ENCODE measurements around the gene CTDSPL. TPM values are rescaled to one million over a fixed set of nuclear protein-coding genes. Genes with fewer than 3 reads are reported as not detected.

Gene CTDSPL
- total and polyA plus RNA-seq, 2 of the 8 experiments (the other 6 are each of a cell fraction or from before 2014, with no cell fraction given) = 20.3 to 42.2 TPM

GRCh38 chr3:38031022-38031994 lies 169.6 kb downstream of the CTDSPL start:
- no peak overlapping the region for H4K91ac ChIP-seq (replicated peaks; ENCODE audit: insufficient read length, low read length)
- H2AFZ ChIP-seq (ENCODE audit: low read length) = no peak overlapping the region
- H3K18ac ChIP-seq (ENCODE audit: extremely low read depth, low read length) = no peak overlapping the region
- H2BK120ac ChIP-seq (replicated peaks; ENCODE audit: low read depth, low read length) = no peak overlapping the region
- peaks cover 0 to 6% (median 3%) of the 10 kb centered on the region in 4 experiments; a peak in 4 of 7 replicates for H3K4me1 ChIP-seq (replicated peaks in 1 of 4; ENCODE audit: control insufficient read depth in 3 of 4, insufficient read depth in 4 of 4, low read length in 3 of 4)
- no peak overlapping the region for H3K9ac ChIP-seq (replicated peaks in 1 of 4; ENCODE audit: extremely low read depth in 1 of 4, low read depth in 3 of 4, low read length in 3 of 4)
- ChIA-PET CTCF (ENCODE audit: partially characterized antibody) (interaction anchor here (0.6 to 4.1 kb wide), 7 partner anchors 25 to 176 kb away, joined by 3 to 15 read pairs (median 4); no protein-coding TSS in a partner anchor), POLR2A (ENCODE audit: partially characterized antibody) (interaction anchor here (1.4 to 2.2 kb wide), 2 partner anchors 10 to 37 kb away, joined by 3 to 5 read pairs; no protein-coding TSS in a partner anchor)
- peaks cover 6 to 8% of the 10 kb centered on the region in 2 experiments for H4K20me1 ChIP-seq (replicated peaks in 1 of 2; ENCODE audit: control insufficient read depth in 1 of 2, insufficient read depth in 2 of 2, low read length in 2 of 2)
- no peaks in the 10 kb centered on the region for H3K36me3 ChIP-seq (ENCODE audit: control insufficient read depth in 2 of 4, insufficient read depth in 4 of 4, low read length in 3 of 4)
- H3K4me2 ChIP-seq (ENCODE audit: insufficient read depth in 1 of 2, low read depth in 2 of 2, low read length in 2 of 2) = no peak overlapping the region
- no peaks in the 10 kb centered on the region for H3K79me1 ChIP-seq (ENCODE audit: low read depth, low read length)
- H3K23ac ChIP-seq (ENCODE audit: insufficient read length) = no peak overlapping the region
- H2AK5ac ChIP-seq (ENCODE audit: low read depth, low read length) = no peak overlapping the region
- H2BK15ac ChIP-seq (ENCODE audit: low read length) = no peak overlapping the region; the same call in 1 of the 2 replicates
- H3K56ac ChIP-seq (replicated peaks; ENCODE audit: insufficient read length, low read depth, low read length) = no peak overlapping the region
- H2BK12ac ChIP-seq (ENCODE audit: low read depth, low read length) = no peak overlapping the region
- H3K4ac ChIP-seq (replicated peaks; ENCODE audit: insufficient read length, low read depth, low read length) = no peak overlapping the region
- H3K14ac ChIP-seq (ENCODE audit: insufficient read length) = no peak overlapping the region
- H3K23me2 ChIP-seq (ENCODE audit: low read depth, low read length) = peaks cover 12% of the 10 kb centered on the region; the same call in 1 of the 2 replicates
- peaks cover 27 to 52% (median 44%) of the 10 kb centered on the region in 4 experiments for H3K27me3 ChIP-seq (replicated peaks in 1 of 4; ENCODE audit: control insufficient read depth in 3 of 4, extremely low read depth in 1 of 4, insufficient read depth in 3 of 4, low read length in 3 of 4)
- no peak for FAIRE-seq
- H2BK5ac ChIP-seq (ENCODE audit: low read depth, low read length) = no peak overlapping the region
- WGBS, 2 experiments (ENCODE audit: extremely low coverage in 1 of 2, insufficient coverage in 1 of 2, insufficient read length in 1 of 2, insufficient replicate concordance in 2 of 2, low coverage in 1 of 2, low lambda C conversion rate in 2 of 2, missing lambda C conversion rate in 1 of 2) = 58% methylated on average over 6 of the region's 9 CpGs; no CpG with 5 or more reads in 1 of the 2 experiments
- no peak overlapping the region; the same call in 1 of the 2 replicates for H4K8ac ChIP-seq (ENCODE audit: extremely low read depth, insufficient read depth, low read length)
- H3K4me3 ChIP-seq (ENCODE audit: extremely low read depth in 1 of 4, insufficient read depth in 2 of 4, low read depth in 3 of 4, low read length in 4 of 4) = no peak overlapping the region
- no peak overlapping the region for H3K27ac ChIP-seq (ENCODE audit: low read depth, low read length)
- no peak overlapping the region for H4K5ac ChIP-seq (ENCODE audit: insufficient read length, low read depth, low read length)
- no peak for DNase-seq (ENCODE audit: low read depth in 1 of 2, low spot score in 2 of 2)
- H2BK20ac ChIP-seq (ENCODE audit: low read length) = no peak overlapping the region
- H3K9me3 ChIP-seq (ENCODE audit: insufficient read depth in 2 of 2, low read depth in 1 of 2, low read length in 1 of 2) = no peaks in the 10 kb centered on the region
- H3K79me2 ChIP-seq (ENCODE audit: control insufficient read depth in 1 of 2, insufficient read depth in 2 of 2, low read length in 2 of 2) = no peaks in the 10 kb centered on the region
- TF ChIP-seq CTBP2 (IDR thresholded peaks at IDR 0.05; ENCODE audit: borderline replicate concordance, insufficient read depth, insufficient read length, low read length) (no peak), RFX5 (IDR thresholded peaks at IDR 0.05; ENCODE audit: borderline replicate concordance, low read depth, low read length) (no peak), BCL11A (IDR thresholded peaks at IDR 0.05; ENCODE audit: low read depth in 2 of 2, low read length in 2 of 2) (no peak), CBX8 (IDR thresholded peaks at IDR 0.05; ENCODE audit: borderline replicate concordance, low read depth, low read length) (no peak), RNF2 (IDR thresholded peaks at IDR 0.05; ENCODE audit: borderline replicate concordance, low read depth, low read length, missing control alignments, poor library complexity, severe bottlenecking) (no peak), BACH1 (IDR thresholded peaks at IDR 0.05; ENCODE audit: low read length) (no peak), JUND (IDR thresholded peaks at IDR 0.05; ENCODE audit: low read length) (no peak)
